Natural killer cell treated with Interleukin-12 subunit alpha and Interleukin-12 subunit beta and Interleukin-15 and Interleukin-18, amount 100 ng/mL, for 72 hours (primary cell): Measurements from ENCODE around the gene IL17C. TPM values are rescaled to one million over a fixed set of nuclear protein-coding genes. Genes with fewer than 3 reads are reported as not detected.
A peak's percentile ranks its signal among the peaks of the same experiment; 100 is the strongest.
"Not testable (repeated sequence)": the region's sequence is repeated elsewhere in the genome, so short reads cannot be mapped to it uniquely, and the experiment has no call there.

Experiments used
- ATAC-seq, 2 donors: fragments of 150-1000 bp; cut with Tn5 transposase in 1 of 2; sonication (Bioruptor Pico), chemical (Tn5 transposase) in 1 of 2; 2 replicates each; pipeline ENCODE4 v1.10.0; 2021
- DNase-seq: peaks from one replicate; pipeline ENCODE4 v3.0.0; 2022; ENCODE audit warnings: low spot score
- H3K27ac Mint-ChIP-seq, 2 donors: 1 replicate in 1 of 2; 2 replicates in 1 of 2; pipeline ENCODE4 v1.8.0; 2022; ENCODE audit warnings: mixed read lengths in 2 of 2, mild to moderate bottlenecking in 1 of 2, moderate library complexity in 1 of 2
- H3K27me3 Mint-ChIP-seq, 2 donors: 1 replicate in 1 of 2; 2 replicates in 1 of 2; pipeline ENCODE4 v1.8.0; 2022; ENCODE audit warnings: mixed read lengths in 2 of 2
- H3K36me3 Mint-ChIP-seq: one replicate; pipeline ENCODE4 v1.8.0; 2022; ENCODE audit warnings: mixed read lengths
- H3K4me1 Mint-ChIP-seq, 2 donors: 1 replicate in 1 of 2; 2 replicates in 1 of 2; pipeline ENCODE4 v1.8.0; 2022; ENCODE audit warnings: low read depth in 2 of 2, mixed read lengths in 2 of 2, mild to moderate bottlenecking in 1 of 2
- H3K4me3 Mint-ChIP-seq: one replicate; pipeline ENCODE4 v1.8.0; 2022; ENCODE audit warnings: mixed read lengths
- H3K9me3 Mint-ChIP-seq: 2 replicates; pipeline ENCODE4 v1.8.0; 2022; ENCODE audit warnings: mixed read lengths
- total RNA-seq, 2 donors: library from RNA; stranded (reverse); gene quantifications; one replicate each; pipeline ENCODE4 v1.2.3, GENCODE V29; 2022

Gene IL17C
- total RNA-seq, 2 donors from 2014 or later = 0.64 to 1.0 TPM

- Mint-ChIP-seq H3K9me3 (no peaks in the 10 kb centered on the region), H3K27me3 (no peaks in the 10 kb centered on the region), H3K36me3 (no peaks in the 10 kb centered on the region), H3K4me1 (peaks cover 29 to 32% of the 10 kb centered on the region in 2 donors), H3K27ac (no peak overlapping the region), H3K4me3 (no peak overlapping the region)
- ATAC-seq (no peak), DNase-seq (no peak)
Measured at GRCh38 chr16:88657371-88657770, 19.0 kb downstream of the IL17C start.

DNA sequence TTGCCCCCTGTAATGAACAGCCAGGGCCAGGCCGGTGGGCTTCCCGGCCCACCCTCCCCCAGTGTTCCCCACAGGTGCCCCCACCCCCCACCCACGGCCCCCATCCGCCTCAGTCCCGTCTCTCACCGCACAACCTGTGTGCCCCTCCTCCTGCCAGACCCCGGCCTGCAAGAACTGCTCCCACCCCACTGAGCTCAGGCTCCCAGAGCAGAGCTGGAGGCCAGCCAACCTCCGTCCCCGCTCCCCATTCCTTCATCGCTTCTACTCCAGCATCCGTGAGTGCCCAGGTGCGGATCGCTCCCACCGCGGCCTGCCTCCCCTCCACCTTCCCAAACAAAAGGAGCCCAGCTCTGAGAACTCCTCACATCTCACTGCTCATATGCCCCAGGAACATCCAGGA is 20.3 kb downstream of the IL17C start:
- Mint-ChIP-seq H3K4me1 (peaks cover 22 to 30% of the 10 kb centered on the region in 2 donors), H3K9me3 (no peaks in the 10 kb centered on the region), H3K27ac (no peak overlapping the region), H3K4me3 (no peak overlapping the region), H3K36me3 (no peaks in the 10 kb centered on the region), H3K27me3 (no peaks in the 10 kb centered on the region)
- ATAC-seq (no peak), DNase-seq (no peak)

GRCh38 chr16:88659160-88659559 is 20.8 kb downstream of the IL17C start:
- no peak overlapping the region for H3K4me3 Mint-ChIP-seq
- H3K9me3 Mint-ChIP-seq = no peaks in the 10 kb centered on the region
- no peaks in the 10 kb centered on the region for H3K27me3 Mint-ChIP-seq
- no peak for DNase-seq
- peaks cover 18 to 27% of the 10 kb centered on the region in 2 donors for H3K4me1 Mint-ChIP-seq
- no peak overlapping the region for H3K27ac Mint-ChIP-seq
- H3K36me3 Mint-ChIP-seq = no peaks in the 10 kb centered on the region
- no peak for ATAC-seq

DNA sequence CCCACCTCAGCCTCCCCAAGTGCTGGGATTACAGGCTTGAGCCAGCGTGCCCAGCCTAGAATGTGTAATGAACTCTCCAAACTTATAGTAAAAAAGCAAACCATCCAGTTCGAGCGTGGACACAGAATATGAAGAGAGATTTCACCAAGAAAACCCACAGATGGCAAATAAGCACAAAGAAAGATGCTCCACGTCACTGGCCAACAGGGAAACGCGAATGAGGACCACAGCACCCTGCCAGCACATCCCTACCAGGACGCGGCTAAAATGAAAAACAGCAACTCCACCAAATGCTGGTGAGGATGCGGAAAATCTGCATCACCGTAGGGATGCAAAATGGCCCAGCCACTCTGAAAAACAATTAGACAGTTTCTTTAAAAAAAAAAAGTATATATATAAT is 23.1 kb downstream of the IL17C start:
- Mint-ChIP-seq H3K4me1 (peaks cover 13 to 19% of the 10 kb centered on the region in 2 donors), H3K36me3 (no peaks in the 10 kb centered on the region), H3K27me3 (no peaks in the 10 kb centered on the region), H3K27ac (peak overlapping the region; percentile 43 to 93), H3K9me3 (no peaks in the 10 kb centered on the region), H3K4me3 (peak overlapping the region; percentile 86)
- ATAC-seq (no peak), DNase-seq (no peak)

GRCh38 chr16:88662222-88662842 is 24.0 kb downstream of the IL17C start:
- Mint-ChIP-seq H3K27me3 (no peaks in the 10 kb centered on the region), H3K36me3 (no peaks in the 10 kb centered on the region), H3K4me1 (peaks cover 13 to 19% of the 10 kb centered on the region in 2 donors), H3K4me3 (peak overlapping the region; percentile 86), H3K9me3 (no peaks in the 10 kb centered on the region), H3K27ac (peak overlapping the region; percentile 43 to 93)
- ATAC-seq (no peak), DNase-seq (no peak)

GRCh38 chr16:88662843-88663606 is 24.7 kb downstream of the IL17C start, which contains the start of gene MVD:
Gene MVD (minus strand): TSS chr16:88663091. CDS start chr16:88663080, 11 bp downstream.
- ATAC-seq (peak; percentile 99), DNase-seq (peak; percentile 98)
- H3K27ac Mint-ChIP-seq = peak within 1 kb of the TSS; percentile 43 to 93
- H3K9me3 Mint-ChIP-seq = no peaks in the 10 kb centered on the region
- peak within 1 kb of the TSS; percentile 86 for H3K4me3 Mint-ChIP-seq
- H3K4me1 Mint-ChIP-seq = peaks cover 13 to 19% of the 10 kb centered on the region in 2 donors
- no peaks in the 10 kb centered on the region for H3K27me3 Mint-ChIP-seq
- no peaks in the 10 kb centered on the region for H3K36me3 Mint-ChIP-seq

DNA sequence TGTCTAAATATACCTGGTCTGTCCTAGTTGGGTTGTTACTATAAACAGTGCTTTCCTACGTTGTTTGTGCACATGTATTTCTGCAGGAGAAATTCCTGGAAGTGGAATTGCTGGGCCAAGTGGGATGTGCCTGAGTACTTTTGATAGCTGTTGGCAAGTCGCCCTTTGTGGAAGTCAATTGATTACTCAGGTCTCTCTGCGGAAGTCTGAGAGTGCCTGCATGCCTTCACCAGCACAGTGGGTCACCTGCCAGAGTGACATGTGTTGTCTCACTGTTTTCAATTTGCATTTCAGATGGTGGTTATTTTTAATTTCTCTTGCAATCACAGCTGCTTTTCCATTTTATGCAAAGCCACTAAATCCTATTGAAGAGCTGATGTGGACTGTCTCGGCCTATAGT is 26.8 kb downstream of the IL17C start:
- Mint-ChIP-seq H3K36me3 (no peaks in the 10 kb centered on the region), H3K27me3 (no peaks in the 10 kb centered on the region), H3K4me1 (peaks cover 13 to 18% of the 10 kb centered on the region in 2 donors), H3K9me3 (no peaks in the 10 kb centered on the region), H3K4me3 (peak overlapping the region; percentile 36), H3K27ac (no peak overlapping the region)
- DNase-seq (no peak), ATAC-seq (no peak)

GRCh38 chr16:88665570-88665969 is 27.2 kb downstream of the IL17C start:
- no peak overlapping the region for H3K4me3 Mint-ChIP-seq
- DNase-seq (no peak), ATAC-seq (no peak)
- H3K9me3 Mint-ChIP-seq = no peaks in the 10 kb centered on the region
- H3K27ac Mint-ChIP-seq = no peak overlapping the region
- H3K27me3 Mint-ChIP-seq = no peaks in the 10 kb centered on the region
- peaks cover 13 to 16% of the 10 kb centered on the region in 2 donors for H3K4me1 Mint-ChIP-seq
- H3K36me3 Mint-ChIP-seq = no peaks in the 10 kb centered on the region

DNA sequence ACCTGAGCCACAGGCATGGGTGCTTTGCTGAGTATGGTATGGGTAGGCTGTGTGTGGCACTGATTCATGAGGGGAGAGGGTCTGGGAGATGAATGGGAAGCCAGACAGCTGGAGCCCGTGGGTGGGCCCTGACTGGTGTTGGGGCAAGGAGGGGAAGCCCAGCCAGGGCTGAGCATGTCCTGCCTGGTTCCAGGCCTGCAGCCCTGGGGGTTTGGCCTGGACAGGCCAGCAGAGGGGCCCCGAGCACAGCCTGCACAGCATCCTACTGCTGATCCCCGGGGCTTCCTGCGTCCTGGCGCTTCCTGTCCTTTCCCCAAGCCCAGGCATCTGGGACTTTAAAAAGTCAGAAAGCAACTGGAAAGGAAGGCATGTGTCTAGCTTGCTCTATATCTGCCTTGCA is 29.1 kb downstream of the IL17C start:
- ATAC-seq (no peak), DNase-seq (no peak)
- H3K27ac Mint-ChIP-seq = no peak overlapping the region
- H3K9me3 Mint-ChIP-seq = no peaks in the 10 kb centered on the region
- no peak overlapping the region for H3K4me3 Mint-ChIP-seq
- H3K36me3 Mint-ChIP-seq = no peaks in the 10 kb centered on the region
- no peaks in the 10 kb centered on the region for H3K27me3 Mint-ChIP-seq
- peaks cover 0 to 8% of the 10 kb centered on the region in 2 donors for H3K4me1 Mint-ChIP-seq

- not testable (repeated sequence) for H3K27ac Mint-ChIP-seq, H3K36me3 Mint-ChIP-seq, DNase-seq, ATAC-seq, H3K4me1 Mint-ChIP-seq, H3K4me3 Mint-ChIP-seq, H3K9me3 Mint-ChIP-seq, H3K27me3 Mint-ChIP-seq
Measured at GRCh38 chr16:88669493-88669892, 31.1 kb downstream of the IL17C start.

GRCh38 chr16:88669980-88670379 is 31.6 kb downstream of the IL17C start:
- H3K27me3 Mint-ChIP-seq = no peaks in the 10 kb centered on the region
- no peak for DNase-seq
- no peaks in the 10 kb centered on the region for H3K36me3 Mint-ChIP-seq
- H3K9me3 Mint-ChIP-seq = no peaks in the 10 kb centered on the region
- H3K4me1 Mint-ChIP-seq = peaks cover 0 to 2% of the 10 kb centered on the region in 2 donors
- H3K4me3 Mint-ChIP-seq = no peak overlapping the region
- no peak overlapping the region for H3K27ac Mint-ChIP-seq
- ATAC-seq = no peak

- H3K4me1 Mint-ChIP-seq = no peaks in the 10 kb centered on the region
- H3K4me3 Mint-ChIP-seq = no peak overlapping the region
- H3K27ac Mint-ChIP-seq = no peak overlapping the region
- no peaks in the 10 kb centered on the region for H3K36me3 Mint-ChIP-seq
- H3K27me3 Mint-ChIP-seq = no peaks in the 10 kb centered on the region
- DNase-seq (no peak), ATAC-seq (no peak)
- H3K9me3 Mint-ChIP-seq = no peaks in the 10 kb centered on the region
Measured at GRCh38 chr16:88671806-88672205, 33.4 kb downstream of the IL17C start.

DNA sequence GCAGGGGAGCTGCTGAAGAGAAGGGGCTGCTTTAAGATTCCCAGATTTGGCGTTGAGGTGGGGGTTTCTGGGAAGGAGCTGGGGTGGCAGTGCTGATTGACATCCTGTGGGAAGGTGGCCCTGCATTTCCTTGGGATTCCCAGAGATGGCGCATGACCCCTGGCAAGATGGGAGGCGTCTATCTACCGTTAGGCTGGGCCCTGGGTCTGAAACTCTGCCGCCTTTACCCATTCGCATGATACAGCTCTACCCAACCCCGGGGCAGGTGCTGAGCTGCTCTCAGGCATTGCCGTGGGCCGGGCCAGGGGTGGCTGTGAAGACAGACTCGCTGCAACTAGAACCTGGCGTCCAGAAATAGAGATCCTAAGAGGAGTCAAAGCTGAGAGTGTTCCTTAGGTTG is 34.4 kb downstream of the IL17C start:
- no peaks in the 10 kb centered on the region for H3K27me3 Mint-ChIP-seq
- no peak overlapping the region for H3K4me3 Mint-ChIP-seq
- no peak for DNase-seq
- H3K36me3 Mint-ChIP-seq = no peaks in the 10 kb centered on the region
- no peak overlapping the region for H3K27ac Mint-ChIP-seq
- H3K9me3 Mint-ChIP-seq = no peaks in the 10 kb centered on the region
- no peaks in the 10 kb centered on the region for H3K4me1 Mint-ChIP-seq
- ATAC-seq = no peak

DNA sequence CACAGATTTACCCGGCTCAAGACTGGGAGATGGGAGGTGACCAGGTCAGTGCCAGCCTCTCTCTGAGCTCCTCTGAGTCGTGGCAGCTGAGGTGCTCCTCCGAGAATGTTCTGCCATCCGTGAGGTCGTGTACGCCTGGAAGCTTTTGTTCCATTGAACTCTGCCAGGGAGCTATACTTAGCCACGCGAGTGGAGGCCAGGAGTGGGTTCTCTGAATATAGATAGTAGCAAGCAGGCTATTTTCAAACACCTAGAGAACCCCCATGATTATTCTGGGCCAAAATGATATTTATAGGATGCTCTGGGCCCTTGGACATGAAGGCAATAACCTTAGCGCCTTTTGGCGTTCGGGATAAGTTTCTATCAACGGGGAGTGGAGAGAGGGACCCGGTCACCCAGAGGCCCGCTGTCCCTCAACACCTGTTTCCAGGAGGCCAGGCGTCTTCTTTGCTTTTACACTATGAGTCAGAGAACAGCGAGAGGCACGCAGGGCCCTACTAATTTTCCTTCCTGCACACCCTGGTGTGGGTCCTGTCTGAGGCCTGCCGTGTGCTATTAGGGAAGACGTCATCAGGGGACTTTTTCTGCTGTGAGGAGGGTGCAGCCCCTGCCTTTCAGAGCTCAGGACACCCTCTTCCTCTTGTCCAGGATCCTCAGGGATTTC is 35.5 kb downstream of the IL17C start:
- Mint-ChIP-seq H3K36me3 (no peaks in the 10 kb centered on the region), H3K4me1 (no peaks in the 10 kb centered on the region), H3K27ac (no peak overlapping the region), H3K4me3 (no peak overlapping the region), H3K9me3 (no peaks in the 10 kb centered on the region), H3K27me3 (no peaks in the 10 kb centered on the region)
- ATAC-seq (no peak), DNase-seq (no peak)
